ENCODE data around the gene TMEM184A.

- no peak for TF ChIP-seq CTCF (IDR thresholded peaks at IDR 0.05)
- TF ChIP-seq POLR2A (IDR thresholded peaks at IDR 0.05), result no peak
These were observed 36.4 kb upstream of the TMEM184A start for GRCh38 chr7:1592299-1592871.
